HCEC 1CT (cell line): ENCODE results near the gene DCLK3.

Experiments used
- DNase-seq: peaks from one replicate; pipeline ENCODE4 v3.0.0-alpha.2; 2017

The DCLK3 gene

GRCh38 chr3:36763850-36764703, at the start of gene DCLK3:
Gene DCLK3 (minus strand): TSS chr3:36764553. CDS start chr3:36764263, 290 bp downstream.
- DNase-seq, result no peak

- DNase-seq, result no peak
These were observed 49.0 kb upstream of the DCLK3 start for GRCh38 chr3:36813305-36813704.

- DNase-seq, result no peak
These were observed 47.9 kb upstream of the DCLK3 start for GRCh38 chr3:36812240-36812639.

DNA sequence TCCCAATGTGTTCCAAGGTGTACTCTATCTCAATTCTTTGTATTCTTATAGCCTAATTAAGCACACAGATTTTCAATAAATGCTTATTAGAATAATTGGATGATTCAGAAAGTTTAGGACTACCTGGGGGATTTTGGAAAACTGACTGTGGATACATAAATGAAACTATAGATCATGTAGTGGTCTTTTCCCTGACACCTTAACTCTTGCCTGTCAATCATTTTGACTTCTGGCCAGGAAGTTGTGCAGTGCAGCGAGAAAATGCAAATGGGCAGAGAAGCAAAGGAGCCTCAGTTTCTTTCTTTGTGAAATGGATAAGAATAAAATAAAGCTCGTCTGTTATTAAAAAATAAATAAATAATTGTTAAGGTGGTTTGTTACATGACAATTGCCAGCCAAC, 47.4 kb upstream of the DCLK3 start:
- no peak for DNase-seq

DNA sequence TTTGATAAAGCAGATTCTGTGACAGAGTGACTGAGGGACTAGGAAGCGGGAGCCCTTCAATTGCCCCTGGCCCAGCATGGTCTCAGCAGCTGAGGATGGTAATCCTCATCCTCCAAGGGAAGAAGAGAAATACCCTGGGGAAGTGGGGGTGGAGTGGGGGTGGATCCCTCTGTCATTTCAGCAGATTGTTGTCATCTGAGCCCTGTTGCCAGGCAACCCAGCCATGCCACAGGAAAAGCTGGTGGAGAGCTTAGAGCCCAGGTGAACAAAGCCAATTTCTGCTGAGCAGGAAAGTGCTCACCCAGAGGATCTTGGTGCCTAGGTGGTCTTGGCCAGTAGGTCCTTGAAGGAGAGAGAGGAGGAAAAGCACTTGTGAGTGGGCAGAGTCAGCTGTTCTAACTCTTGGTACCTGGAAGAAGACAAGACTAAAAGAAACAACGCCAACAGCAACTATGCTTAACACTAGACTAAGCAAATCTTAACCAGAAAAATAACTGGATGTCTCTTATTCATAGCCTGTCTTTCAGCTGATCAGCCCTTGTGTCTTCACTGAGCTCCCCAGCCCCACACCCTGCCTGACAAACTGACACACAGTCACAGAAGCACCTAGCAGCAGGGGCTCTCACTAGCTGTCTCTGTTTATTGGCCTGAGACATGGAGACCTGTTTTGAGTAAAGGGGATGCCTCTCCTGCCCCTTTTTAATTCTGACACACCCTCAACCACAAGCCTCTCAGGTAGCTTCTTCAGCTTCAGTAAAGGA, 40.1 kb upstream of the DCLK3 start:
- no peak for DNase-seq

GRCh38 chr3:36803091-36803791, 38.9 kb upstream of the DCLK3 start:
- DNase-seq, result no peak

GRCh38 chr3:36800533-36801116, 36.3 kb upstream of the DCLK3 start:
- DNase-seq, result no peak

- peak; percentile 5 for DNase-seq
These were observed 32.5 kb upstream of the DCLK3 start for GRCh38 chr3:36796881-36797280.

- no peak for DNase-seq
These were observed 31.8 kb upstream of the DCLK3 start for GRCh38 chr3:36796161-36796560.

DNA sequence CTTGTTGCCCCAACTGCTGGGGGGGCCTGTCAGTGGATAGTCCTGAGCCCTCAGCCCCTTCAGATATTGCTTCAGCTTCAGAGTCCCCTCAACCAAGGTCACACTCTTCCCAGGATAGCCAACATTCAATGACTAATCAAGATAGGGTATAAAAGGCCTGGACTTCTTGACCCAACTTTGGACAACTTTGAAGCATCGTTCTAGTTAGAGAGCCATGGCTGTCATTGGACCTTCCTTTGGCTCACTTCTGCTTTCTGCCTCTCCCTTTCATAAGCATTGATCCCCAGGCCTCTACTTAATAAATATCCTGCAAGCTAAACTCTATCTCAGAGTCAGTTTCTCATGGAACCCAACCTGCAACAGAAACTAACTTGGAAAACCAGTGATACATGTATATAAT, 31.3 kb upstream of the DCLK3 start:
- DNase-seq, result no peak

- DNase-seq, result peak; percentile 18
These were observed 28.0 kb upstream of the DCLK3 start for GRCh38 chr3:36792342-36792741.

DNA sequence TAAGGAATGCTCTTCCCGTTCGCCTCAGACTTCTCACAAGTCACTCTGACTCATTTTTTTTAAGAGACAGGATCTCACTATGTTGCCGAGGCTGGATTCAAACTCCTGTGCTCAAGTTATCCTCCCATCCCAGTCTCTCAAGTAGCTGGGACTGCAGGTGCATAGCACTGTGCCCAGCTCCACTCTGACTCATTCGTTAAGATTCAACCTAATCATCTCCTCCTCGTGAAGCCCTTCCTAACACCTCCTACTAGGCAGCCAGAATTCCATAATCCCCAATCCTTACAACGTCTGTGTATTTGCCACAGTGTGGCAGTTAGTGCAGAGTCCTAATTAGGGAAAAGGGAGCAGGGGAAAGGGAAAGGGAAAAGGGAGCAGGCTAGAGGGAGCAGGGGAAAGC, 26.4 kb upstream of the DCLK3 start:
- DNase-seq, result no peak

DNA sequence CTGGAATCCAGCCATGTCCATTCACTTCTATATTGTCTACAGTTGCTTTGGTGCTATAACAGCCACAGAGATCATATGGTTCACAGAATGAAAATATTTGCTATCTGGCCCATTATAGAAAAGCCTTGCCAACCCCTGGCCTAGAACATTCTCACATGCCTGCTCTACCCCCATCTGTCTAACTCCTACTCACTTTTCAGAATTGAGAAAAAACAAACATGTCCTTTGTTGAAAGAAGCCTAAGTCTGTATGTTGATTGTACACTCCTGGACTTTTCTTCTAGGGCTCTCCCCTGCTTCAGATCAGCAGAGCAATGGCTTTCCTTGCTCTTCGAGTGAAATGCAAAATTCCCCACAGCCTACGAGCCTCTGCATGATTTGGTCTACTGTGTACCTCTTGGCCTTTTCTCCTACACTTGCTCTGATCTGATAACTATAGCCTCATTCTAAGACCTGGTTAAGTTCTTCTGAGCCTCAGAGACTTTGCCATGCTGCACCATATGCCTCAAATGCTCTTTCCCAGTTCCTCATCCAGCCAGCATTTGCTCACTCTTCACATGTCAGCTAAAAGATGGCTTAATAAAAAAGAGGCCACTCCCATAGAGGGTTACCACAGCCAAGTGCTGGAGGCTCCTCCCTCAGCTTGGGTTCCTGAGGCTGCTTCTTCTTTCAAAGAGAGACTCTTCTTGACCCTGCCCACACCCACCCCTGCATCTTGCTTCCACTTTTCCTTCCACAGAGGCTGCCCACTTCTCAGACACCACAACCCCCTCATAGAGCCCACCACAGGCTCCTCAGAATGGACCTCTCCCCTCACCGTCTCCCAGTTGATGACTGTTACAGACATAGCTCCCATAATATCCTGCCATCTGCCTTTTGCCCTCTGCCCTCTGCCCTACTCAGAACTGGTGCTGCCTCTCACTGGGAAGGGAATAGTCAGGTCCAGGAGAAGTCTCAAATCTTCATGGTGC, 22.9 kb upstream of the DCLK3 start:
- DNase-seq, result no peak

GRCh38 chr3:36784138-36784635, 19.8 kb upstream of the DCLK3 start:
- DNase-seq, result no peak

DNA sequence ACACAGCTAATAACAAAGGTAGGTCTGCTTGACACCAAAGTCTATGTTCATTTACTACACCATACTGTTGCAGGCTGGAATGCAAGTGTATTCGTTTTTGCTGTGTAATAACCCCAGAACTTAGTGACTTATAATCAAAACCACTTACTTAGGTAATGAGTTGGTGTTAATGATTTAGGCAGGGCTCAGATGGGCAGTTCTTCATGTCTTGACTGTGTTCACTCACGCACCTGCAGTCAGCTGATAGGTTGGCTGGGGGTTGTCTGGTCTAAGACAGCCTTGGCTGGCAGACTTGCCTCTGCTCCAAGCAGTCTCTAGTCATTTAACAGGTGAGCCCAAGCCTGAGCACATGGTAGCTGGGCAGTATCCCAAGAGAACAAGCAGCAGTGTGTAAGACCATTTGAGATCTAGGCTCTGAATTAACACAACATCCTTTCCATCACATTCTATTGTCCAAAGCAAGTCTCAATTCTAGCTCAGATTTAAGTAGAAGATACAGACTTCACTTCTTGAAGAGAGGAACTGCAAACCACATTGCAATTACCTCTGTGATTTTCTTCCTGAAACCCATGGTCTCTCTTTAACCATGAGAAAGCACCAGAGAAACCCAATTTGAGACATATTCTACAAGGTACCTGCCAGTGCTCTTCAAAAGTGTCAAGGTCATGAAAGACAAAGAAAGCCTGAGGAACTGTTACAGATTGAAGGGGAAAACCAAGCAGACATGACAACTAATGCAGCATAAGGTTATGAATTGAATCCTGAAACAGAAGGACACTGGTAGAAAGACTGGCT, 13.3 kb upstream of the DCLK3 start:
- DNase-seq, result no peak

DNA sequence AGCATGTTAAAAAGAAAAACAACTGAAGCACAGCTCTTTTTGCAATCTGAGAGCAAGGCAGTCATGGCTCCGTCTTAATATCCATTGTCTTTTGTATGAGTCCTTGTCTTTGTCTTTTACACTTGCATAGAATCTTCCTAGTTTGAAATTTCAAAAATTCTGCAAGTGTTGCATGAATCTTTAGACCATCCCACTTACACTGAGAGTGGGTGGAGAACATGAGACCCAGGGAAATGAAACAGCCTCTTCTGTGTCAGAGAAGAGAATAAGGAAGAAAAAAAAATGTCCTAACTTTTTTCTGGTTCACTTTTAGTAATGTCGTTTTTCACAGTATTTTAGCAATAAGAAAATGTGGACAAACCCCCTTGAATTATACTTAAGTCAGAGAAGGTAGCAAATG, 12.1 kb upstream of the DCLK3 start:
- no peak for DNase-seq

GRCh38 chr3:36774052-36774451, 9.7 kb upstream of the DCLK3 start:
- peak; percentile 45 for DNase-seq

GRCh38 chr3:36771931-36772330, 7.6 kb upstream of the DCLK3 start:
- DNase-seq, result no peak

- DNase-seq, result no peak
These were observed 5.6 kb upstream of the DCLK3 start for GRCh38 chr3:36769926-36770325.

- no peak for DNase-seq
These were observed 751 bp upstream of the DCLK3 start for GRCh38 chr3:36765104-36765503.

- no peak for DNase-seq
These were observed 318 bp upstream of the DCLK3 start for GRCh38 chr3:36764704-36765038.
